ENCODE results near the gene CLASP1. TPM values are rescaled to one million over a fixed set of nuclear protein-coding genes. Genes with fewer than 3 reads are reported as not detected.

Gene CLASP1
- total RNA-seq, 1 experiment from 2014 or later, result 45.9 TPM

DNA sequence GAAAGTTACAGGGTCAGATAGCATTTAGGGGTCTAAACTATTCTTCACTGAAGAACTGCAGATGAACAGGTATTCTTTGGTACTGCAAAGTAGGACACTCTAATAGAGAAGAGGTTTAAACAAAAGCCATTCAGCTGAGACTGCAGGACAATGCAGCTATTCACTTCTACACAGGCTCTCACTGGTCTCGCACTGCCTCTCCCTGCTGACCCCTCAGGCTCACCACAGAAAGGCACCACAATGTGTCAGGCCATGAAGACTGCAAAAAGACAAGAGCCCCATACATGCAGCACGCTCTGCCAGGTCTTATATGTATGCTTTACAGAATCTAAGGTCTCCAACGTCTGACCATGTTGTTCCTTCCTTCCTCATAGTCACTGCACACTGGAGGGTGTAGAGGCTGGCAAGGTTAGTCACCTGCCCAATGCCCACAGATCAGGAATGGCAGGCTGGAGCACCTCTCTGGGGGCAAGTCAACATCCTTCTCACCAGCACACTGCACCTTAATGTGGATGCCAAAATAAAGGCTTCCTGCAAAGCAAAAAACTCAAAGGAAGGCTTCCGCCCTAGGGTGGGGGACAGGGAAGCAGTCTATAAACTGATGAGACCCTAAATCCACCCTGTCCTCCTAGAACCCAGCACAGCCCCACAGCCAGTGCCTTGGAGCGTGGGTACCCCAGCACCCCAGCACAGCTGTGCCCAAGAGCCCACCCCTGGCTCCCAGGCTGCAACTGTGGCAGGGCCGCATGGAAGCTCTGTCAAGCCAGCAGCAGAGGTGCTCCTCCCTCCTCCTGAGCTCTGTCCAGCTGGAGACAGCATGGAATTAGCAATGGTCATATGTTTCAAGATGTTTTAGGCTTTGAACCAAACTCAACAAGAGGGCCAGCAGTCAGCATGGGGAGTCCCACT, 129.3 kb downstream of the CLASP1 start:
- Mint-ChIP-seq H3K27ac (no peak overlapping the region), H3K4me3 (no peak overlapping the region), H3K9me3 (no peaks in the 10 kb centered on the region), H3K4me1 (peaks cover 0 to 14% of the 10 kb centered on the region in 2 experiments; a peak in 2 of 4 replicates), H3K36me3 (ENCODE audit: insufficient read depth in 1 of 3, low read depth in 3 of 3) (peaks cover 8 to 59% (median 31%) of the 10 kb centered on the region in 3 experiments; a peak in 6 of 7 replicates), H3K27me3 (ENCODE audit: low read depth) (no peaks in the 10 kb centered on the region)
- H2AFZ ChIP-seq (ENCODE audit: low read length), result no peak overlapping the region
- DNase-seq, result no peak
- H2BK20ac ChIP-seq (ENCODE audit: low read depth, low read length, poor library complexity, severe bottlenecking), result no peak overlapping the region
- H3K79me2 ChIP-seq (ENCODE audit: insufficient read depth, low read length), result no peaks in the 10 kb centered on the region
- no peaks in the 10 kb centered on the region for H4K20me1 ChIP-seq (ENCODE audit: control insufficient read depth, insufficient read depth, insufficient read length)
- H4K8ac ChIP-seq (replicated peaks; ENCODE audit: insufficient read length, low read depth, low read length), result no peak overlapping the region
- no peak overlapping the region for H3K23ac ChIP-seq (ENCODE audit: insufficient read length, low read depth, low read length)
- no peak overlapping the region for H3K27ac ChIP-seq (ENCODE audit: insufficient read length, low read depth, low read length)
- H2BK15ac ChIP-seq (ENCODE audit: low read depth, low read length), result no peak overlapping the region
- no peak overlapping the region for H4K91ac ChIP-seq (ENCODE audit: insufficient read length, low read depth, low read length)
- no peak overlapping the region for H3K14ac ChIP-seq (ENCODE audit: insufficient read depth, low read length)
- H3T11ph ChIP-seq (ENCODE audit: low read length), result no peak overlapping the region
- no peaks in the 10 kb centered on the region for H3K79me1 ChIP-seq (ENCODE audit: insufficient read depth, low read depth, low read length, poor library complexity, severe bottlenecking)
- no peak overlapping the region for H3K9ac ChIP-seq (ENCODE audit: extremely low read depth, insufficient read length, low read length)
- no peak overlapping the region for H2BK12ac ChIP-seq (ENCODE audit: insufficient read length, low read depth, low read length)
- TF ChIP-seq, protein P1, sequence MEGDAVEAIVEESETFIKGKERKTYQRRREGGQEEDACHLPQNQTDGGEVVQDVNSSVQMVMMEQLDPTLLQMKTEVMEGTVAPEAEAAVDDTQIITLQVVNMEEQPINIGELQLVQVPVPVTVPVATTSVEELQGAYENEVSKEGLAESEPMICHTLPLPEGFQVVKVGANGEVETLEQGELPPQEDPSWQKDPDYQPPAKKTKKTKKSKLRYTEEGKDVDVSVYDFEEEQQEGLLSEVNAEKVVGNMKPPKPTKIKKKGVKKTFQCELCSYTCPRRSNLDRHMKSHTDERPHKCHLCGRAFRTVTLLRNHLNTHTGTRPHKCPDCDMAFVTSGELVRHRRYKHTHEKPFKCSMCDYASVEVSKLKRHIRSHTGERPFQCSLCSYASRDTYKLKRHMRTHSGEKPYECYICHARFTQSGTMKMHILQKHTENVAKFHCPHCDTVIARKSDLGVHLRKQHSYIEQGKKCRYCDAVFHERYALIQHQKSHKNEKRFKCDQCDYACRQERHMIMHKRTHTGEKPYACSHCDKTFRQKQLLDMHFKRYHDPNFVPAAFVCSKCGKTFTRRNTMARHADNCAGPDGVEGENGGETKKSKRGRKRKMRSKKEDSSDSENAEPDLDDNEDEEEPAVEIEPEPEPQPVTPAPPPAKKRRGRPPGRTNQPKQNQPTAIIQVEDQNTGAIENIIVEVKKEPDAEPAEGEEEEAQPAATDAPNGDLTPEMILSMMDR (conservative IDR thresholded peaks at IDR 0.05), result no peak
- no peaks in the 10 kb centered on the region for H3K27me3 ChIP-seq (ENCODE audit: insufficient read depth, low read length)
- no peak overlapping the region for H3K4ac ChIP-seq (ENCODE audit: low read depth, low read length)
- H3K23me2 ChIP-seq (ENCODE audit: insufficient read length, low read depth, low read length, poor library complexity, severe bottlenecking), result no peaks in the 10 kb centered on the region
- WGBS (ENCODE audit: extremely low coverage, insufficient read length, low lambda C conversion rate), result no CpG with 5 or more reads among the region's 6 CpGs
- H3K9me3 ChIP-seq (ENCODE audit: control insufficient read depth, low read depth, low read length), result no peaks in the 10 kb centered on the region
- H2BK120ac ChIP-seq (ENCODE audit: low read depth, low read length, poor library complexity, severe bottlenecking), result no peak overlapping the region
- H2BK5ac ChIP-seq (ENCODE audit: insufficient read length, low read length), result no peak overlapping the region
- no peak overlapping the region for H4K5ac ChIP-seq (ENCODE audit: insufficient read length, low read depth, low read length)
- H3K4me1 ChIP-seq (ENCODE audit: insufficient read depth, low read length), result no peaks in the 10 kb centered on the region
- H2AK5ac ChIP-seq (ENCODE audit: insufficient read length, low read length), result no peak overlapping the region
- H3K4me2 ChIP-seq (ENCODE audit: insufficient read depth, insufficient read length, low read length), result no peak overlapping the region
- H3K56ac ChIP-seq (ENCODE audit: insufficient read length, low read depth, low read length), result no peak overlapping the region
- H3K18ac ChIP-seq (ENCODE audit: insufficient read length, low read depth, low read length), result no peak overlapping the region

Data from H9 (cell line).